NB4 (cell line): ENCODE results near the gene KIRREL3.
A peak's percentile ranks its signal among the peaks of the same experiment; 100 is the strongest.

Experiments
- DNase-seq: peaks from one replicate; pipeline ENCODE4 v3.0.0; 2010; ENCODE audit warnings: low read depth
- H3K4me3 ChIP-seq: one replicate; pipeline ENCODE4 v1.5.1; 2011; ENCODE audit warnings: mild to moderate bottlenecking, low read depth, low read length, moderate library complexity
- CTCF ChIP-seq: IDR thresholded peaks from one replicate; pipeline ENCODE4 v1.5.1; 2012; ENCODE audit warnings: low read depth, low read length
- MAX ChIP-seq: IDR thresholded peaks from 2 replicates; pipeline ENCODE4 v1.6.1; 2011; ENCODE audit warnings: low read depth, low read length
- MYC ChIP-seq: IDR thresholded peaks from 2 replicates; pipeline ENCODE4 v1.6.1; 2011; ENCODE audit warnings: low read depth, low read length
- POLR2A ChIP-seq: IDR thresholded peaks from 2 replicates; pipeline ENCODE4 v1.6.1; 2011; ENCODE audit warnings: mild to moderate bottlenecking; ENCODE audit not compliant: insufficient read length; ENCODE audit errors: extremely low read depth

The KIRREL3 gene

DNA sequence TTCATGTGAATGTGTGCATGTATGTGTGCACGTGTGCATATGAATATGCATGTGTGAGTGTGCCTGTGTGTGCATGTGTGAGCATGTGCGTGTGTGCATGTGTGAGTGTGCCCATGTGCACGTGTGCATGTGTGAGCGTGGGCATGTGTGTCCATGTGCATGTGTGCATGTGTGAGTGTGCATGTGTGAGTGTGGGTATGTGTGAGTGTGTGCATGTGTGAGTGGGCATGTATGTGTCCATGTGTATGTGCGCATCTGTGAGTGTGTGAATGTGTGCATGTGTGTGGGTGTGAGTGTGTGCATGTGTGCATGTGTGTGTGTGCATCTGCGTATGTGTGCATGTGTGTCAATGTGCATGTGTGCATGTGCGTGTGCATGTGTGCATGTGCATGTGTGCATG lies 550.4 kb downstream of the KIRREL3 start:
- TF ChIP-seq CTCF (no peak), MAX (peak; percentile 33)
- DNase-seq: no peak
- H3K4me3 ChIP-seq: no peak overlapping the region

GRCh38 chr11:126446581-126446980 lies 554.0 kb downstream of the KIRREL3 start:
- TF ChIP-seq CTCF: no peak
- TF ChIP-seq MYC: no peak
- TF ChIP-seq MAX: no peak
- no peak for TF ChIP-seq POLR2A
- H3K4me3 ChIP-seq: no peak overlapping the region
- DNase-seq: no peak

- H3K4me3 ChIP-seq: no peak overlapping the region
- no peak for DNase-seq
- TF ChIP-seq CTCF (no peak), MAX (peak; percentile 47; the same call in 1 of the 2 replicates)
Observed at GRCh38 chr11:126444072-126444471, 556.5 kb downstream of the KIRREL3 start.

DNA sequence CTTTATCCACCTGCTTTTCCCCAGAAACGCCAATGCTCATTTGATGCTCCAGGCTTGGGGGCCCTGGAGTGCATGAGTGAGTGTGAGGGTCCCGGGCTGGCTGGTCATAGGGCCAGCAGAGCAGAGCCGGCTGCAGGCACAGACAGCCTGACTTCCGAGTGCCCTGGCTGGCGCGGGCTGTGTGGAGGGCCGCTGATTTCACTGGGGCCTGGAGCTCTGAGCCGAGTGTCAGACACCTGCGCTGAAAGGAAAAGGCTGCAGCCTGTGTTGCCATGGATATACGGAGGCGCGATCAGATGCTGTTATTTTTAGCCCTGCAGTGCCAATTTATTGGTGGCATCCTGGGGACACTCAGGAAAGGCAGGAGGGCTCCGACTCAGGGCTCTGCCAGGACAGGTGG lies 557.5 kb downstream of the KIRREL3 start:
- DNase-seq: no peak
- no peak for TF ChIP-seq POLR2A
- no peak for TF ChIP-seq MAX
- TF ChIP-seq MYC: no peak
- TF ChIP-seq CTCF: no peak
- no peak overlapping the region for H3K4me3 ChIP-seq

DNA sequence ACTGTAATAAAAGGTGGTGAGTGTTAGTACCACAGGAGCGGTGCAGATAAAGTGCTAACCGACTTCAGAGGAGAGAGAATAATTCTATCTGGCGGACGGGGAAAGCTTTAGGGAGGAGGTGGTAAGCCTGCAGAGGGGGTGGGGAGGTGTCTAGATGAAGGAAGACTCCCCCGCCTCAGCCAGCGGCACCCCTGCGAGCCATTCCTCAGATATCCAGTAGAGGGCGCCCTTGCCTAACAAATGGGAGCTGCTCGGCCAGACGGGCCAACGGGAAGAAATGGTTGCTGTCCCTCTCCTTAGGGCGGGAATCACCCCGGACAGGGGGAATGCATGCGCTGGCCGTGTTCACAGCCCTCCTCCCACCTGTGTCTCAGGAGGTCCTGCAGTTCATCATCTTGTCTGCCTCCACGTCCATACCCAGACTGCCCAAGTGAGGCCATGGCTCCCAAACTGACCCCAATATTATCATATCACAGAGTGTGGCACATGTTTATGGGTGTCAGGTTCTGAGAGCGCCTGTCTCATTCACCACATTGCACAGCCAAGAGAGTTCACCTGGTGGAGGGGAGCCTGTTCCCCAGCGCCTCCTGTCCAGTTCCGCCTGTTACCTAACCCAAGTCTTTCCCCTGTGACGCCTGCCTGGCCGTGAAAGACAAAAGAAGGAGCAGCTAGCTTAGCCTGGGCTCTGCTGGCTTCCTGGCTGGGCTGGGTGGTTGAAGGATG lies 559.6 kb downstream of the KIRREL3 start:
- peak; percentile 68 for TF ChIP-seq MYC
- peak; percentile 68 for TF ChIP-seq POLR2A
- TF ChIP-seq MAX: peak; percentile 35
- peak; percentile 81 for TF ChIP-seq CTCF
- peak; percentile 96 for DNase-seq
- peak overlapping the region; percentile 66 for H3K4me3 ChIP-seq

DNA sequence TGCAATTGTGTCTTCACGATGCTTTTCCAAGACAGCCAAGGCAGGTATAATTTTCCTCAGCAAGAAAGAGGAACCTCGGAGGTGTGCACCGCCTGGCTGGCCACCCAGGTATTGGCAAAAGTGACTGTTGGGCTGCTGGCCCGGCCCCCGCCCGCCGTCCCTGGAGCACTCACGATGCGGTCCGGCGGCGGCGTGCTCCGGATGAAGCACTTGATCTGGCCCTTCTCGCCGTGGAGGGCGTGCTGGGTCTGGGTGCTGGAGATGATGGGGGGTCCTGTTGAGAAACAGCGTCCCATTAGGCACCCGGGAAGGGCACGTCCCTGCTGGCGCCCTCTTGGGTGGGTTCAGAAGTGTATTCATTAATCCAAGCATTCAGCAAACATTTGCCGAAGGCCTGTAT lies 560.3 kb downstream of the KIRREL3 start:
- TF ChIP-seq MAX (peak; percentile 29; the same call in 1 of the 2 replicates), MYC (no peak; the same call in 1 of the 2 replicates)
- peak; percentile 66 for DNase-seq

More for the DNA sequence above, 560.3 kb downstream of the KIRREL3 start:
- H3K4me3 ChIP-seq: peak overlapping the region; percentile 66
